K562 (cell line): ENCODE measurements around the gene TP63. TPM values are rescaled to one million over a fixed set of nuclear protein-coding genes. Genes with fewer than 3 reads are reported as not detected.

Experiments used
- ATAC-seq: fragments of 200-7000 bp; cut with Tn5 transposase; 3 replicates; pipeline ENCODE4 v1.9.1; 2020; ENCODE audit warnings: moderate library complexity
- BruUV-seq: library from RNA; stranded (reverse); fragments of 400-500 nt; replicated peaks from 2 replicates; lab custom pipeline; 2021; lab: Mats Ljungman, UMichigan
- CTCF ChIA-PET: fragments of 300-600 bp; formaldehyde crosslinking; extraction: SDS; loops from one replicate; lab custom pipeline; 2021; ENCODE audit warnings: low intra/inter-chr PET ratio; lab: Yijun Ruan, JAX
- POLR2A ChIA-PET: fragments of 300-600, 350-650 bp; sonication (Branson Sonifier 250); formaldehyde crosslinking; extraction: SDS; loops from one replicate; lab custom pipeline; 2021; ENCODE audit warnings: antibody characterized with exemption, inconsistent platforms; lab: Yijun Ruan, JAX
- DNase-seq, 4 experiments: peaks; one replicate each; pipeline versions ENCODE4 v3.0.0 to v3.0.0-alpha.2; 2011 to 2018; ENCODE audit warnings: low spot score in 3 of 4, mixed read lengths in 3 of 4; ENCODE audit errors: extremely low read depth in 1 of 4
- FAIRE-seq: peaks from 2 replicates; lab custom pipeline; 2011; peaks lifted over from hg19 to GRCh38; lab: Jason Lieb, UNC
- H2AFZ ChIP-seq: 2 replicates; pipeline ENCODE4 v1.6.0; 2011; ENCODE audit warnings: low read depth, low read length, control low read depth, inconsistent platforms
- H3K27ac ChIP-seq: fragments of 200-600 bp; 3 replicates; pipeline ENCODE4 v1.8.0; 2011; ENCODE audit warnings: low read depth, mild to moderate bottlenecking, control low read depth, inconsistent platforms, low read length, moderate library complexity, mixed read lengths; ENCODE audit errors: extremely low read depth
- H3K27me3 ChIP-seq, 2 experiments: fragments of 300-600 bp in 1 of 2; 2 replicates in 1 of 2; 3 replicates in 1 of 2; pipeline versions ENCODE4 v1.6.0 to v1.8.0; 2011; ENCODE audit warnings: inconsistent platforms in 2 of 2, low read length in 2 of 2, mild to moderate bottlenecking in 1 of 2, mixed read lengths in 1 of 2, moderate library complexity in 1 of 2; ENCODE audit not compliant: control insufficient read depth in 2 of 2, insufficient read depth in 2 of 2
- H3K36me3 ChIP-seq: fragments of 300-600 bp; 3 replicates; pipeline ENCODE4 v1.8.0; 2011; ENCODE audit warnings: mild to moderate bottlenecking, low read length, inconsistent platforms; ENCODE audit not compliant: control insufficient read depth, insufficient read depth
- H3K4me1 ChIP-seq, 2 experiments: fragments of 200-600 bp in 1 of 2; replicated peaks in 1 of 2; 2 replicates in 1 of 2; 3 replicates in 1 of 2; pipeline versions ENCODE4 v1.5.1 to v1.8.0; 2011; ENCODE audit warnings: inconsistent platforms in 2 of 2, low read length in 2 of 2, mild to moderate bottlenecking in 1 of 2, mixed read lengths in 1 of 2, moderate library complexity in 1 of 2; ENCODE audit not compliant: control insufficient read depth in 2 of 2, insufficient read depth in 2 of 2
- H3K4me2 ChIP-seq: 2 replicates; pipeline ENCODE4 v1.6.1; 2011; ENCODE audit warnings: low read length, control low read depth, inconsistent platforms, mixed read lengths; ENCODE audit not compliant: insufficient read depth
- H3K4me3 ChIP-seq: fragments of 200-600 bp; sonication (generic), shearing (Covaris generic); 2 replicates; pipeline ENCODE4 v1.5.1; 2016; ENCODE audit warnings: control low read depth, inconsistent platforms
- H3K79me2 ChIP-seq: fragments of 200-600 bp; 3 replicates; pipeline ENCODE4 v1.8.0; 2011; ENCODE audit warnings: low read length, inconsistent platforms; ENCODE audit not compliant: control insufficient read depth, insufficient read depth
- H3K9ac ChIP-seq, 2 experiments: 2 replicates each; pipeline versions ENCODE4 v1.6.0 to v1.6.1; 2011; ENCODE audit warnings: low read depth in 2 of 2, low read length in 2 of 2, control low read depth in 1 of 2, inconsistent platforms in 1 of 2, mild to moderate bottlenecking in 1 of 2, mixed read lengths in 1 of 2; ENCODE audit not compliant: insufficient read depth in 1 of 2
- H3K9me1 ChIP-seq: one replicate; pipeline ENCODE4 v1.6.0; 2011; ENCODE audit warnings: inconsistent platforms, mild to moderate bottlenecking, low read length, moderate library complexity; ENCODE audit not compliant: control insufficient read depth, insufficient read depth
- H3K9me3 ChIP-seq: replicated peaks from 2 replicates; pipeline ENCODE4 v1.5.1; 2011; ENCODE audit warnings: low read depth, low read length, inconsistent platforms; ENCODE audit not compliant: control insufficient read depth, insufficient read depth
- H4K20me1 ChIP-seq: replicated peaks from 2 replicates; pipeline ENCODE4 v1.6.1; 2011; ENCODE audit warnings: low read length, inconsistent platforms, mixed read lengths; ENCODE audit not compliant: control insufficient read depth, insufficient read depth
- ASH1L ChIP-seq: fragments of 450-650 bp; IDR thresholded peaks from 2 replicates; pipeline ENCODE4 v1.6.1; 2018; ENCODE audit warnings: borderline replicate concordance, mild to moderate bottlenecking, low read depth; ENCODE audit not compliant: partially characterized antibody
- BCOR ChIP-seq: fragments of 450-650 bp; IDR thresholded peaks from 2 replicates; pipeline ENCODE4 v1.6.1; 2016
- DACH1 ChIP-seq: fragments of 450-650 bp; IDR thresholded peaks from 2 replicates; pipeline ENCODE4 v1.6.1; 2018; ENCODE audit not compliant: partially characterized antibody
- HEY1 ChIP-seq: fragments of 250-450 bp; sonication (Bioruptor Pico); IDR thresholded peaks from 2 replicates; pipeline ENCODE4 v1.5.0; 2020; ENCODE audit warnings: mild to moderate bottlenecking, moderate library complexity, borderline replicate concordance
- HNRNPH1 ChIP-seq: fragments of 200-400 bp; formaldehyde crosslinking; optimal IDR thresholded peaks from 2 replicates; pipeline ENCODE3; 2017; ENCODE audit warnings: low read depth, mild to moderate bottlenecking, low read length, moderate library complexity
- MYC ChIP-seq, 2 experiments: fragments of 250-450 bp in 1 of 2; sonication (Bioruptor Pico) in 1 of 2; IDR thresholded peaks; 2 replicates each; pipeline versions ENCODE4 v1.5.1 to v1.6.1; 2012 to 2021; ENCODE audit warnings: low read depth in 2 of 2, borderline replicate concordance in 1 of 2, improper control_type of control experiment in 1 of 2, low read length in 1 of 2, mild to moderate bottlenecking in 1 of 2, moderate library complexity in 1 of 2
- SREBF1 ChIP-seq: fragments of 150-350 bp; IDR thresholded peaks from 2 replicates; pipeline ENCODE4 v1.6.1; 2014; ENCODE audit warnings: antibody characterized with exemption, low read depth, low read length, borderline replicate concordance
- TCFL5 ChIP-seq: fragments of 250-450 bp; sonication (Bioruptor Pico); conservative IDR thresholded peaks from 2 replicates; pipeline ENCODE4 v1.6.1; 2021; ENCODE audit warnings: mild to moderate bottlenecking, moderate library complexity, matching md5 sums
- WGBS: fragments of 100-300 bp; shearing (Covaris generic); methylation state at CpG from one replicate; pipeline ENCODE4 v1.1.6; 2016; ENCODE audit warnings: low coverage, mixed read lengths; ENCODE audit not compliant: insufficient coverage; ENCODE audit errors: missing lambda C conversion rate; 5-methylcytosine and 5-hydroxymethylcytosine counted together
- in situ Hi-C: fragments of 300-500 bp; cut with MboI; formaldehyde crosslinking; loops from 4 replicates; pipeline ENCODE4 v1.15.0; 2018; ENCODE audit warnings: inconsistent platforms, mixed read lengths
- intact Hi-C: fragments of 100-400 bp; cut with micrococcal nuclease; formaldehyde crosslinking; loops from 2 replicates; pipeline ENCODE4 v1.14.2; 2022
- polyA plus RNA-seq, 8 experiments: library from polyadenylated mRNA; depleted of rRNA in 4 of 8; stranded (reverse) in 5 of 8; unstranded in 3 of 8; fragments of >200 nt; fragmentation: Nextera tagmentation in 2 of 8; fragmentation: Illumina TruSeq in 1 of 8; extraction: Ambion mirVana in 2 of 8; extraction: Trizol in 1 of 8; gene quantifications; 2 replicates each; pipeline versions ENCODE4 v1.2.1 to v1.2.3, GENCODE V29; 2011 to 2014; ENCODE audit warnings: inconsistent platforms in 1 of 8, missing spikeins in 1 of 8
- total RNA-seq, 7 experiments: library from RNA; depleted of rRNA in 6 of 7; stranded (reverse); fragments of >200 nt in 6 of 7; fragmentation: Illumina TruSeq in 2 of 7; extraction: Trizol in 2 of 7; gene quantifications; 2 replicates each; pipeline versions ENCODE4 v1.2.1 to v1.2.3, GENCODE V29; 2011 to 2021; ENCODE audit warnings: low replicate concordance in 1 of 7

TP63 gene
- total and polyA plus RNA-seq, 9 of the 15 experiments (the other 6 are each of a cell fraction or from before 2014, with no cell fraction given), result 0.32 to 1.4 (median 0.50) TPM

- Histone ChIP-seq H3K4me1 (no peaks in the 10 kb centered on the region), H3K27me3 (no peaks in the 10 kb centered on the region), H2AFZ (no peak overlapping the region), H3K4me2 (no peak overlapping the region), H4K20me1 (no peaks in the 10 kb centered on the region), H3K9me1 (no peaks in the 10 kb centered on the region), H3K79me2 (no peaks in the 10 kb centered on the region), H3K4me3 (no peak overlapping the region), H3K36me3 (no peaks in the 10 kb centered on the region), H3K9me3 (0 out of 2 replicates have a peak, but pooled peaks cover 2% of the 10 kb centered on the region), H3K27ac (no peak overlapping the region), H3K9ac (no peak overlapping the region)
- ATAC-seq (no peak), DNase-seq (no peak), FAIRE-seq (no peak)
- POLR2A ChIA-PET, result no interaction called here
- CTCF ChIA-PET, result no interaction called here
- BruUV-seq, result no TSS peak
- TF ChIP-seq BCOR, result no peak
- no peak for TF ChIP-seq MYC (IDR thresholded peaks at IDR 0.05; ENCODE audit: low read depth, low read length)
- no peak for TF ChIP-seq MYC (CRISPR knock-in tag; IDR thresholded peaks at IDR 0.05; ENCODE audit: borderline replicate concordance, low read depth)
- TF ChIP-seq HNRNPH1, result no peak
- TF ChIP-seq SREBF1, result no peak
- no peak for TF ChIP-seq DACH1
- TF ChIP-seq ASH1L, result no peak
- TF ChIP-seq TCFL5 (CRISPR knock-in tag), result no peak
- no peak for TF ChIP-seq HEY1 (CRISPR knock-in tag)
- under 1% methylated on average over 8 of the region's 8 CpGs for WGBS
- intact Hi-C loops (no loop called here), in situ Hi-C loops (no loop called here)
These were observed 15.8 kb downstream of the TP63 start for GRCh38 chr3:189646853-189647542.
